H1 (cell line): ENCODE data around the gene HDAC11.
A peak's percentile ranks its signal among the peaks of the same experiment; 100 is the strongest.

Source experiments
- ASH2L ChIP-seq: fragments of 200-600, 300-600 bp; sonication (generic); IDR thresholded peaks from one replicate; pipeline ENCODE4 v1.7.1; 2017; ENCODE audit warnings: low read length
- ATF3 ChIP-seq: IDR thresholded peaks from 2 replicates; pipeline ENCODE4 v1.6.1; 2011; ENCODE audit warnings: low read depth, mild to moderate bottlenecking, low read length; ENCODE audit not compliant: insufficient read depth
- CBX5 ChIP-seq: fragments of 300-800, 300-1000 bp; sonication (generic); IDR thresholded peaks from 2 replicates; pipeline ENCODE4 v1.7.1; 2016; ENCODE audit warnings: antibody characterized with exemption, low read length, low read depth
- CTCF ChIP-seq, 3 experiments: IDR thresholded peaks; 1 replicate in 2 of 3; 2 replicates in 1 of 3; pipeline versions ENCODE4 v1.5.1 to v1.6.1; 2011; ENCODE audit warnings: low read length in 3 of 3, mild to moderate bottlenecking in 3 of 3, inconsistent platforms in 2 of 3, low read depth in 1 of 3, moderate library complexity in 1 of 3; ENCODE audit not compliant: insufficient read depth in 1 of 3; ENCODE audit errors: control extremely low read depth in 1 of 3
- EGR1 ChIP-seq: IDR thresholded peaks from 2 replicates; pipeline ENCODE4 v1.6.1; 2011; ENCODE audit warnings: low read depth, low read length, borderline replicate concordance
- FOSL1 ChIP-seq: IDR thresholded peaks from 2 replicates; pipeline ENCODE4 v1.6.1; 2011; ENCODE audit warnings: mild to moderate bottlenecking, low read depth, low read length, moderate library complexity; ENCODE audit not compliant: insufficient read depth
- GABPA ChIP-seq: IDR thresholded peaks from 2 replicates; pipeline ENCODE4 v1.6.1; 2011; ENCODE audit warnings: mild to moderate bottlenecking, low read length, moderate library complexity, borderline replicate concordance; ENCODE audit not compliant: insufficient read depth
- HDAC2 ChIP-seq, 2 experiments: fragments of 300-600 bp in 1 of 2; sonication (generic) in 1 of 2; IDR thresholded peaks; 2 replicates each; pipeline ENCODE4 v1.6.1; 2011 to 2012; ENCODE audit warnings: low read depth in 2 of 2, low read length in 2 of 2, mild to moderate bottlenecking in 2 of 2, moderate library complexity in 2 of 2, borderline replicate concordance in 1 of 2, inconsistent platforms in 1 of 2
- KDM5A ChIP-seq: fragments of 200-600 bp; IDR thresholded peaks from 2 replicates; pipeline ENCODE4 v1.7.1; 2012; ENCODE audit warnings: mild to moderate bottlenecking, low read length, inconsistent platforms, mixed read lengths
- NANOG ChIP-seq: IDR thresholded peaks from 2 replicates; pipeline ENCODE4 v1.6.1; 2011; ENCODE audit warnings: low read length, low read depth, mild to moderate bottlenecking, inconsistent platforms; ENCODE audit not compliant: insufficient read depth, poor library complexity, severe bottlenecking
- POLR2A ChIP-seq, 2 experiments: IDR thresholded peaks; 1 replicate in 1 of 2; 2 replicates in 1 of 2; pipeline ENCODE4 v1.6.1; 2011; ENCODE audit warnings: low read depth in 2 of 2, low read length in 2 of 2, mild to moderate bottlenecking in 2 of 2; ENCODE audit errors: control extremely low read depth in 1 of 2
- SRF ChIP-seq: IDR thresholded peaks from 2 replicates; pipeline ENCODE4 v1.6.1; 2011; ENCODE audit warnings: mild to moderate bottlenecking, low read depth, low read length, moderate library complexity
- ZNF274 ChIP-seq: IDR thresholded peaks from 2 replicates; pipeline ENCODE4 v1.7.0; 2012; ENCODE audit warnings: low read length, borderline replicate concordance; ENCODE audit errors: extremely low read depth

GRCh38 chr3:13548696-13549622 is 68.9 kb downstream of the HDAC11 start, which contains the start of gene FBLN2:
- no peak for TF ChIP-seq CTCF (IDR thresholded peaks at IDR 0.05; ENCODE audit: control extremely low read depth in 1 of 3, insufficient read depth in 1 of 3, low read depth in 1 of 3, low read length in 3 of 3)
- no peak for TF ChIP-seq KDM5A
- no peak for TF ChIP-seq CBX5
- no peak for TF ChIP-seq ZNF274
- no peak for TF ChIP-seq NANOG
- TF ChIP-seq FOSL1, result no peak
- TF ChIP-seq ASH2L, result no peak
- TF ChIP-seq EGR1, result no peak
- TF ChIP-seq POLR2A (IDR thresholded peaks at IDR 0.05; ENCODE audit: control extremely low read depth in 1 of 2, low read depth in 2 of 2, low read length in 2 of 2), result peak in 1 of 2 experiments; percentile 24; a peak in 1 of 3 replicates
- no peak for TF ChIP-seq SRF
- no peak for TF ChIP-seq ATF3
- no peak for TF ChIP-seq HDAC2 (IDR thresholded peaks at IDR 0.05; ENCODE audit: borderline replicate concordance in 1 of 2, low read depth in 2 of 2, low read length in 2 of 2)
- TF ChIP-seq GABPA, result no peak
